ENCODE results near the gene COX6B2.
"Not testable (repeated sequence)": the region's sequence is repeated elsewhere in the genome, so short reads cannot be mapped to it uniquely, and the experiment has no call there.

COX6B2 gene, protein sequence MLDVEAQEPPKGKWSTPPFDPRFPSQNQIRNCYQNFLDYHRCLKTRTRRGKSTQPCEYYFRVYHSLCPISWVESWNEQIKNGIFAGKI
- 0 to 0.62 (median 0) reads per million in 4 experiments for total RNA-seq

DNA sequence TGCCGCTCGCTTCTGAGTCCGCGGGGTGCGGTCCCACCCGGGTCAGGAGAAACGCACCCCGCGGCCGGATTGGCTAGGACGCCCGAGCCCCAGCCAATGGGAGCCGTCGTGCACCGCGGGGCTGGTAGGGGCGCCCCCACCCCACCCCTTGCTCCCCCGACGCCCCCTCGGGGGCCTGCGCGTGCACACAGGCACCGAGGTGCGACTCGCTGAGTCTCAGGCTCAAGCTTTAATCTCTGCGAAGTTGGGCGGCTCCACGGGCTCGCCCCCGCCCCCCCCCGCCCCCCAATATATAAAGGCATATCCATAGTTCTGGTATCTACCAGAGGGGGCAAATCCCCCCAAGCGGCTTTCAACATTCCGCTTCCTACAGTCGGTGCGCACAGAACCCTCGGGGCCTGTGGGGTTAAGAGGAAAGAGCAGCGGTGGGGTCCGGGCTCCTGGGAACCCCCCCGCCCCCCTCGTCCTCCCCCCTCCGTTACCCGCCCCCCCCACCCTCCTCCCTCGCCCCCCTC is at the start of gene COX6B2:
Gene COX6B2 (minus strand): TSS at position 22 of the 515 bp plus-strand sequence. CDS start 198 bp downstream, outside the sequence.
- DNase-seq = no peak

DNA sequence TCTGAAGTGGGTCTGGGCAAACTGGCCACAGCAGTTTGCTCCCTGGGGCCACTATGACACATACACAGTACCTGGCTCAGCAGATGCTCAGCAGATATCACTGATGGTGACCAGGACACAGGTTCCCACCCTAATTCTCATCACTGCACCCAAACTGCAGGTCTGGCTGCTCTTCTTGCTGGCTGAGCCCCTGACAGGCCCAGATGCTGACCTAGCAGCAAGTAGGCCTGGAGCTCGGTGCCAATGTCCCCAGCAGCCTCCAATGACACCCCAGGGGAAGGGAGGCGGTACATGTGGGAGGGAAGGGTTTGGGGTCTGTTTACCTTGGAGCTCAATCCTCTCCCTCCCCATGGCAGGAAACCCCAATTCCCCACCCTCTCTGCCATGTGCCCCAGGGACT is 48.0 kb upstream of the COX6B2 start:
- no peak for DNase-seq

DNA sequence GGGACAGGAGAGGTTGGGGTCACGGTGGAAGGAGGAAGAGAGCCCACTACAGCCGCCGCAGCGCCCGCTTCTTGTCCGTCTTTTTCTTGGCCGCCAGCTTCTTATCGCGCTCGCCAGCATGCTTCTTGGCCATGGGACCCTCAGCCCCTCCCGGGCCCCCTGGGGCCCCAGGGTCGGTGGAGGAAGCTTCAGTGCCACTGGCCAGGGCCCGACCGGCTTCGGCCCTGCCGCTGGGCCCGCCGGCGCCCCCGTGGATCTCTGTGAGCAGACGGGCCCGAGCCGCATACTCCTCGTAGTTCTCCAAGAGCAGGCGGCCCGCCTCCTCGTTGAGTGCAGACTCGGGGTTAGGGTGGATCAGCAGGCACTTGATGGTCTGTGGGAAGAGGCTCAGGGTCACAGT is 46.9 kb upstream of the COX6B2 start:
- DNase-seq = not testable (repeated sequence)

DNA sequence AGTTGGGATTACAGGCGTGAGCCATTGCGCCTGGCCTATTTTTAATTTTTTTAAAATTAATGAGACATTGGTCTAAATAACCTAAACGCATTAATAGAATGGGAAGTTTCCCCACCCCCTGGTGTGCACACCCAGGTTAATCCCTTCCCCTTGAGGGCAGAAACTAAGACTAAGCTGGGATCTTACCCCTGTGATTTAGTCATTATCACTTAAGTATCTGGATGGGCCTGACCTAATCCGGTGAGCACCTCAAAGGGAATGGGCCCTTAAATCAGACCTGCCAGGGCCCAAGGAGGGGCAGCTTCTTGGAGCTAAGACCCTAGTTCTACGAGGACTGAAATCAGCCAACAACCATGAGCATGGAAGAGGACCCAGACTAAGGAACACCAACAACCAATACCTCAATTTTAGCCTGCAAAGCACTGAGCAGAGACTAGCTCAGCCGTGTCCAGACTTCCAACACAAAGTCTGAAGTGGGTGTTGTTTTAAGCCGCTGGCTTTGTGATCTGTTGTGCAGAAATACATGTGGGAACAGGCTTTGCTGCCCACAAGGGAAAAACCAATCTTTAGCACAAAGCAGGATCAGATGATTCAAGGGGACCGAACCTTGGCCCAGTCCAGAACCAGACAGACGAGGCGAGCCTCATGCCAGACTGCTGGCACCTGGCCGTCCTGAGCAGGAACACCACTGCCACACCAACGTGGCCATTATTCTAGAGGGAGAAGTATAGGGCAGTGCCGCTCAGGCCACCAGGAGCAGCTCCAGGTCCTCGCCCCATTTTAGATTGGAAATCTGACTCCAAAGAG is 46.0 kb upstream of the COX6B2 start:
- no peak for DNase-seq

DNA sequence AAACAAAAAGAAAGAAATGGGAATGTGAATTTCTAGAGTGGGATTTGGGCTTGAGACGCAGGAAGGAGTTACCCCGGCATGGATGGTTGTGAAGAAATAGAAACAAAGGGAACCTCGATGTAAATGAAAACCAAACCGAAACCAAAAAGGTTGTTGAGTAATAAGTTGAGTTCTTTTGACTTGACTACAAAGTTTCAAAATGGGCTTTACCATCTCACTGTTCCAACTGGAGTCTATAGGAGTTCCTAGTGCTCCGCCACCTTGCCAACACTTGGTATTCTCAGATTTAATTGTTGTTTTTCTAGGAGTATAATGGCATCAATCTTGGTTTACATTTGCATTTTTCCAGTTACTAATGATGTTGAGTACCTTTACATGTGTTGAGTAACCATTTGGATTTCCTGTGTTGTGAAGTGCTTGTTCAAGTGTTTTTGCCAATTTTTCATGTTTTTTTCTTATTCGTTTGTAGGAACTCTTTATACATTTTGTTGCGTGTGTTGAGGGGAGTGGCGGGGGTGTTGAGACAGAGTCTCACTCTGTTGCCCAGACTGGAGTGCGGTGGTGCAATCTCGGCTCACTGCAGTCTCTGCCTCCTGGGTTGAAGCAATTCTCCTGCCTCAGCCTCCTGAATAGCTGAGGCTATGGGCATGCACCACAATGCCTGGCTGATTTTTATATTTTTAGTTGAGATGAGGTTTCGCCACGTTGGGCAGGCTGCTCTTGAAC is 43.8 kb upstream of the COX6B2 start:
- DNase-seq = no peak

DNA sequence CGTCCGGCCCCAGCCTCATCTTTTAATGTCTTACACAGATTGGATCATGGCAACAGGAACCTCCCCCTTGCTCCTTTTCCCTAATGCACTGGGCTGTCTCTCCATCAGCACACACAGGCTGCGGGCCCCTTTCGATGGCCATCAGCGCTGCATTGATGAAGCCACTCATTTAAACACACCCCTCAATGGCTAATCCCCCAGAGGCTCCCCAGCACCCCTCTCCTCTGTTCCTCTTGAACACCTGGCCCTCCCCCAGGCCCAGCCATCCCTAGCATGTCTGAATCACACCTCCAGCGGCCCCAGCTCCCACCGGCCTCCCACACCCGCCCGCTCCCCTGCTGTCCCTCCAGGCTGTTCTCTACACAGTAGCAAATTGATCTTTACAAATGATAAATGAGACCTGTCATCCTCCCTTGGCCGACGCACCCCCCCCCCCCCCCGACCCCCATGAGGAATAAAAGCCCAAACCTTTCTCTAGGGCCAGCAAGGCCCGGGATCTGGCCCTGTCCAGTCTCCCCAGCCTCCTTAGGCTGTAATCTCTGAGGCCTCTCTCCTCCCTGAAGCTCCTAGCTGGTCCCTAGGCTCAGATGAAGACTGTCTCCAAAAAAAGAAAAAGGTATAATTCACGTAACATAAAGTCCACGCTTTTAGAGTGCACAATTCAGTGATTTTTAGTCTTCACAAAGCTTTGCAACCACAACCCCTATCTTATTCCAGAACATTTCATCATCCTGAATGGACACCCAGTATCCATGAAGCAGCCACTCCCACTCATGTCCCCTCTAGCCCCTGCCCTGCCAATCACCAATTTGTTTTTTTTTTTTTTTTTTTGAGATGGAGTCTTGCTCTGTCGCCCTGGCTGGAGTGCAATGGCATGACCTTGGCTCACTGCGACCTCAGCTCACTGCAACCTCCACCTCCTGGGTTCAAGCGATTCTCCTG is 38.6 kb upstream of the COX6B2 start:
- no peak for DNase-seq

DNA sequence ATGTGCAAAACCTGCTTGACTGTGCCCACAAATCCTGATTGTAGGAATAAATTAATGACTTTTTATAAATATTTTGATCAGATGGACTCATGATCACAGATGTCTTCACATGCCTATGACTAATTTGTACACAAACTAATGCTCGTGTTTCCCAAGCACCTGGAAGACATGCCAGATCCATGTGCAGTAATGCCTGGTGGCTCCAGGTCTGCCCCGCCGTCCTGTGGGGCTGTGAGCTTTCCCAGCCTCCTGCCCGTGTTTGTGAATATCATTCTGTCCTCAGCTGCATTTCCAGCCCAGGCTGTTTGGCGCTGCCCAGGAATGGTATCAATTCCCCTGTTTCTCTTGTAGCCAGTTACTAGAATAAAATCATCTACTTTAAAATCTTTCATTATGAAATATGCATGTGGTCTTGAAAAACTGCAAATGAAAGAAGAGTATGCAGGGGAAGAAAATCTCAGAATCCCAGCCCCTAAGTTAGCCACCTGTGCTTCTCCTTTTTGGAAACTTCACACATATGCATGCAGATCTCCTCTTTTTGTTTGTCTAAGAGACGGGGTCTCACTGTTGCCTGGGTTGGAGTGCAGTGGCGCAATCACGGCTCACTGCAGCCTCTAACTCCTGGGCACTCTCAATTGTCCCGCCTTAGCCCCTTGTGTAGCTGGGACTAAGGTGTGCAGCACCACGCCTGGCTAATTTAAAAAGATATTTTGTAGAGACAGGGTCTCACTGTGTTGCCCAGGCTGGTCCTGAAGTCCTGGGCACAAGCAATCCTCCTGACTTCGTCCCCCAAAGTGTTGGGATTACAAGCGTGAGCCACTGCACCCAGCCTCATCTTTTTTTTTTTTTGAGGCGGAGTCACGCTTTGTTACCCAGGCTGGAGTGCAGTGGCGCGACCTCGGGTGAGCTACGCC is 37.4 kb upstream of the COX6B2 start:
- no peak for DNase-seq

DNA sequence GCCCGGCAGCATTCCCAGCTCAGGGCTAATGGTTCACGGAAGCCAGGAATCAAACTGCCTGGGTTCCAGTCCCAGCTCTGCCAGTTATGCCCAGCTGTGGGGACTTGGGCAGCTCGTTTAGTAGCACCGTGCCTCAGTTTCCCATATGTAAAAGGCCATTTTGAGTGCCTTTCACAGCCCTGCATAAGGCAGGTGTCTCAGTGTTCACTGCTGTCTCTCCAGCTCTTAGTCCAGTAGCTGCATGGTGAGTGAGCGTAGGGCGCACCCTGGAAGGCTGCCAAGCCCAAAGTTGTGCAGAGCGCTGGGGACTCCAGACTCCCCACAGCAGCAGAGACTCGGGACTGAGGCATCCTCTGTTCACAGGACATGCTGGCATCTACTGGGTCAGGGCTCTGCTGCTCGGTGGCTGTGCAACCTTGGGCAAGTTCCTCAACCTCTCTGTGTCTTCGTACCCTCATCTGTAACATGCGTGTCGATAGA is 36.7 kb upstream of the COX6B2 start:
- no peak for DNase-seq

DNA sequence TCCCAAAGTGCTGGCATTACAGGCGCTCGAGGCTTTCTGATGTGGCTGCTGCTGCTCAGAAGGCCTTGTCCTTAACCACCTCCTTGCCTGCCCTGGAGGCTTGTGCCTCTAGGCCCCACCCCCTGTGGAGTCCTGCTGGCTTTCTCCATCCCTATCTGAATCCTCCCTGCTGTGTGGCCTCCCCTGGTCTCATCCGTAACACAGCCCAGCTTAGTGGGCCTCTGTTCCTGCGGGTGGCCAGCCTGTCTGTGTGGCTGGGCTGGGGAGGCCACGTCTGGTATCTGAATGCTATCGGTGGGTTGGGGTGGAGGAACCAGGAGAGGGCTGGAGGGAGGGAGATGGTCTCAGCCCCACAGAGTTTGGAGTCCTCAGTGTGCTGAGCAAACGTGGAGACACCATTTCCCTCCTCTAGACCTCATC is 36.0 kb upstream of the COX6B2 start:
- no peak for DNase-seq

DNA sequence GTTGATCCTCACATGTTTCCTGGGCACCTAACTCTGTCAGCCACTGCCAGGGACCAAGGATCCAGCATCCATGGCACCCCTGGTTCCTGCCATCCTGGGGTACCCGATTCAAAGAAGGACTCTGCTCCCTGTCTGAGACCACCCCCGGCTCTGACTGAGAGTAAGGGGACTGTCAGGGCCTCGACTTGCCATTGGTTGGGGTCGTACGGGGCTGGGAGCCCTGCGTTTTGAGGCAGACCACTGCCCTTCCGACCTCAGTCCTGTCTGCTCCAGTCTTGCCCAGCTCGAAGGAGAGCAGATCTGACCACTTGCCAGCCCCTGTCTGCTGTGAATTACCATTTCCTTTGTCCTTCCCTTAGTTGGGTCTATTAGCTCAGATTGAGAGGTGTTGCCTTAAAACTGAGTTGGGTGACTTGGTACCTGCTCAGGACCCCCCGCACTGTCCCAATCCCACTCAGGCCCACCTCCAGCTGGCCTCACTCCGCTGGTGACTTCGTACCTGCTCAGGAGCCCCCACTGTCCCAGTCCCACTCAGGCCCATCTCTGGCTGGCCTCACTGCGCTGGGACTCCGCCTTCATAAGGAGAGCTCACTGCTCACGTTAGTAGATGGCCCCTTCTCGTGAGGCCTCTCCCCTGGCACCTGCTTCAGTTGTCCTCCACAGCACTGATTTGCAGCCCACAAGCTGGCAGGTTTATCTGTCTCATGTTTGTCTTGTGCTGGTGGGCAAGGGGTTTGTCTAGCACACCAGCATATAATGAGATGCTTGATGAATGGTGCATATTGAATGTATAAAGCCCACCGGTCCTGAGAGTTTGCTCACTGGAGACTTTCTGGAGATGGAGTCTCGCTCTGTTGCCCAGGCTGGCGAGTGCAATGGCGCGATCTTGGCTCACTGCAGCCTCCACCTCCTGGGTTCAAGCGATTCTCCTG is 35.1 kb upstream of the COX6B2 start:
- DNase-seq = no peak

DNA sequence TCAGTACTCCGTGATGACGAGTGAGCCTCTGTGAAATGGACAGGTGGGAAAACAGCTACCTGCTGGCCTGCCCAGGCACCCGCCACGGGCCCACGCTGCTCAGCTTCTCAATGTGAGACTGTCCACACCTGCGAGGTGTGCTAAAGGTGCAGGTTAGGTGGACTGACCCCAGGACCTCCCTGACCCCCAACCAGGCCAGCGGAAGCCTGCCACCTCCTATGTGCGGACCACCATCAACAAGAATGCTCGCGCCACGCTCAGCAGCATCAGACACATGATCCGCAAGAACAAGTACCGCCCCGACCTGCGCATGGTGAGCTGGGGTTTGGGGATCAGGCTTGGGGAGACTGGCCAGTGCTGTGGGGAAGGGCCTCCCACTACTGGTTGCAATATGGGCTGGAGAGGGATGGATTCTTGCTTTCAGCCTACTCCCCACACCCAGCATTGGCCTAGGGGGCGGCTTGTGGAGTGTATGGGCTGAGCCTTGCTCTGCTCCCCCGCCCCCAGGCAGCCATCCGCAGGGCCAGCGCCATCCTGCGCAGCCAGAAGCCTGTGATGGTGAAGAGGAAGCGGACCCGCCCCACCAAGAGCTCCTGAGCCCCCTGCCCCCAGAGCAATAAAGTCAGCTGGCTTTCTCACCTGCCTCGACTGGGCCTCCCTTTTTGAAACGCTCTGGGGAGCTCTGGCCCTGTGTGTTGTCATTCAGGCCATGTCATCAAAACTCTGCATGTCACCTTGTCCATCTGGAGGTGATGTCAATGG is 33.4 kb upstream of the COX6B2 start:
- DNase-seq = no peak

DNA sequence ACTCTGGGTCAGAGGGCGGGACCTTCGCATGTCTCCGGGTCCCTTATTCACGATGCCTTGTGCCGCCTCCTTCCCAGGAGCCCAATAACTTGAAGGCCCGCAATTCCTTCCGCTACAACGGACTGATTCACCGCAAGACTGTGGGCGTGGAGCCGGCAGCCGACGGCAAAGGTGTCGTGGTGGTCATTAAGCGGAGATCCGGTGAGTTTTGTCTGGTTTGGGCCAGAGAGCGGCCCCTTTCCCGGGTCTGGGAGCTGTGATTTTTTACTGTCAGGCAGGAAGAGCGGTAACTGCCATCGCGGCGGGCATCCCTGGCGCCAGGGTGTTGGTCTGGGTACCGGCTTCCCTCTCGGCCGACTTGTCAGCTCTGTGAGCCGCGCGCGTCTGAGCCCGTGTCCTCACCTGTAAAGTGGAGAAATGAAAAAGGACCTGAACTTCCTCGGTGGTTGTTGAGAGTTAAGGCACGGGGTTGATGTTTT is 32.0 kb upstream of the COX6B2 start:
- no peak for DNase-seq

DNA sequence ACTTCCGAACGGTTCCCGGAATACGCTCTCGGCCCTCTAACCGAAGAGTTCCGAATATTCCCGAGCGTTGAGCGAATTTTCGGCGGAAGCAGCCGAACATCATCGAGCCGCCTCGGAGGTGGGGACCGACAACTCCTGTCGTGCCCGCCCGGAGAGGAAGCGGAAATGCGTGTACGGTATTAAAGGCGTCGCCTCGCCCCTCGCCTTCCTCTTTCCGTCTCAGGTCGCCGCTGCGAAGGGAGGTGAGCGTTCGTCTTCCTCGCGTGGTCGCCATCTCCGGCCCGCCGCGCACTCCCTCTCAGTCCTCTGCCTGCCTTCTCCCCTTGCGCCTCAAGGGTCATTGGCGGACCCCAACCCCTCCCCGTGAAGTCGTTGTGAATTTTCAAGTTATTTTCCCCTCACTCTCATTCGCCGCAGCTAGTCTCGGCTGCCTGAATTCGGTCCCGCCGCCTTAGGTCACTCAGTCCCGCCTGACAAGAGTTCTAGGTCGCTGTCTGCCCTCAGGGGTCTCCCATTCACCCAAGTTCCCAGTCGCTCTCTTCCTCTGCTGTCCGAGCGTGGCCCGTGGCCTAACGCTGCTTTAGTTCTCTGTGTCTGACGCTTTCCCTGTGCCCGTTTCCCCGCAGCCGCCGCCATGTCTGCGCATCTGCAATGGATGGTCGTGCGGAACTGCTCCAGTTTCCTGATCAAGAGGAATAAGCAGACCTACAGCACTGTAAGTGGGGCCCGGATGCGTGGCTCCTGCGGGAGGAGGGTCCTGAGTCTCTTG is 31.4 kb upstream of the COX6B2 start, which contains the start of gene RPL28:
Gene RPL28 (plus strand): TSS at position 209 of the 769 bp plus-strand sequence. CDS start 426 bp downstream, at position 635.
- DNase-seq = peak; percentile 97

DNA sequence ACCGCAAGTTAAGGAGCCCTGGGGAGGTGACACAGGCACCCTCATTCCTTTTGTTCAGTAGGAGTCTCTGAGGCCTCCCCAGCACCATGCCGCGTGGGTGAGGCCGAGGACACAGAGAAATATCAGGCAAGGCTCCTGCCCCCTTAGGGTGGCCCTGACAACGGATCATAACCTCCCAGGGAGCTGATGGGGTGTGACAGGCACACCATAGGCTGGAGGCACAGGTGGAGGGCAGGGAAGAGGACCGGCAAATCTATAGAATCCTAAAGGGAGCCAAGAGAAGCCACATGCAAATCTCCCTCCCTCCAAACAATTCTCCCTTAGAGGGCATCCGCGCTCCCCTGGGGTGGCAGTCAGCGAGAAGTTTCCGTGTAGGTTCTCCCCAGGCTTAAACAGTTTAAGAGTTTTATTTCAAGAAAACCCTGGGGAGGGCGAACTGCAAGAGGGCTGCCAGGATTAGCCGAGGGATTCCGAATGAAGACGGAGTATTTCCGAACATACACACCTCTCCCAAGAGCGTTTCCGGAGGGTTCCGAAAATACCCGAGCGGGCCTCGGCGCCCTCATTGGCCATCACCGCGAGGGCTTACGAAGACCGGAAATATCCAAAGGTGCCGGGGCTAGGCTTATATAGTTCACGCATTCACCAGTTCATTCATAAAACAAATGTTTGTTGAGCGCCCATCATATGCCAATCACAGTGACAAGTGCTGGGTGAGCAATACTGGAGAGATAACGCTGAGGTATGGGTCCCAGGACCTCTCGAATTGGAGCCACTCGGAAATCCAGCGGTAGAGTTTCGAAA is 30.6 kb upstream of the COX6B2 start:
- DNase-seq = peak; percentile 98

DNA sequence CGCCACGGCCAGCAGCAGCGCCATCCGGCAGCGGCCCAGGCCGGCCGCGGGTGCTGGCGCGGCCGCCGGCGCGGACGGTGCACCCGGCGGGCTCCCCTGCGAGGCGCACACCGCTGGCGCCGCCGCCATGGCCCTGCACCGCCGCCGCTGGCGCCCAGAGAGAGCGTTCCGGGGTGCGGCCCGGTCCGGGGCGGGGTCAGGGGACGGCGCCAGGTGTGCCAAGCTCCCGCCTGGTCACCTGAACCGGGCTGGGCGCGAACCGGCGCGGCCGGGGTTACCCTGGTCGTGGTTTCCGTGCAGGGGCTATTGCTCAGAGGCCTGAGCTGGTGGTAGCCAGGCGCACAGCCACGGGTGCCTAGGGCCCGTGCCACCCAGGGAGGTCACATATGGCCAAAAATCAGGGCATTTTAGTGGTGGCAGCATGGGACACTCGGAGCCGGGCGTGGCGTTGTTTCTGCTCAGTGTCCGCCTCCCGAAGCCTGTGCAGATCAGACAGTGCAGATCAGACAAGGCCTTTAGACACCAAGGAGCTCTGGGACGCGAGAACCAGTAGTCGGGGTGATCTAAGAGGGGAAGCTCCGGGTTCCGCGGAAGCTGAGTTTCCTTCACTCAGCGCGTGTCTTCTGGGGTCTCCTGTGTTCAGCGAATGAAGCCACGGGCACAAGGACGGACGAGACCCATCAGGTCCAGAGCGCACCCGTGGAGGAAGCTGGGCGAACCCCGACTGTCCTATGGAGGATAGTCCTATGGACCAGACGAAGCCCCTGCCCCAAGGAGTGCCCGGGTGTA is 29.8 kb upstream of the COX6B2 start, which contains the start of gene TMEM238:
Gene TMEM238 (minus strand): TSS at position 162 of the 789 bp plus-strand sequence. CDS start 33 bp downstream, at position 129.
- no peak for DNase-seq
